HG03103 (cell line): ENCODE results near the gene SMIM28.

Experiments
- ATAC-seq: cut with Tn5 transposase; IDR thresholded peaks from one replicate; pipeline ENCODE4 v1.9.1; 2021; ENCODE audit warnings: low read depth; ENCODE audit not compliant: unreplicated experiment

Gene SMIM28

DNA sequence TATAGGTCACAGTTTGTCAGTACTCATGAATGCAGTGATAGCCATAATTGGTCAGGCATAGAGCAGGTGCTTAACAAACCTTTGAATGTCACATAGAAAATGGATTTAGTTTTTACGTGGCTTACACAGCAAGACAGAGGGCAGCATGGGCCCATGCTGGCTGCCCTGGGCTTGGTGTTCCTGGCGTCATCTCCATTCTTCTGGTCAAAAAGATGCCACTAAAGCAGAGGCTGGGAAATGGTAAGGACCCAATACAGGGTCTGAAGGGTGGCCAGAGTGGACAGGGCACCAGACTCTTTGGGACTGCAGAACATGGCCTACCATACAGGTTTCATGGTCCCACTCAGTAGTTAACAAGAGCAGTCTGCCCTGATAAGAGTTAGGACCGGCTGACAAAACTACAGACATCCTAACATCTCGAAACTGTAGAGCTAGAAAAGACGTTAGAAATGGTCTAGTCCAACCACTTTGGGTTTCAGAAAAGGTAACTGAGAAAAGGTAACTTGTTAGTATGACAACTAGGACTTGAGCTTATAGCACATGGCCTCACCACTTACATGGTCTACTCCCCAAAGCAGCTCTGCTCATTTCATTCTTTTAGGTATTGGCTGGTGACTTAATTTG, 48.9 kb downstream of the SMIM28 start:
- ATAC-seq, result no peak

DNA sequence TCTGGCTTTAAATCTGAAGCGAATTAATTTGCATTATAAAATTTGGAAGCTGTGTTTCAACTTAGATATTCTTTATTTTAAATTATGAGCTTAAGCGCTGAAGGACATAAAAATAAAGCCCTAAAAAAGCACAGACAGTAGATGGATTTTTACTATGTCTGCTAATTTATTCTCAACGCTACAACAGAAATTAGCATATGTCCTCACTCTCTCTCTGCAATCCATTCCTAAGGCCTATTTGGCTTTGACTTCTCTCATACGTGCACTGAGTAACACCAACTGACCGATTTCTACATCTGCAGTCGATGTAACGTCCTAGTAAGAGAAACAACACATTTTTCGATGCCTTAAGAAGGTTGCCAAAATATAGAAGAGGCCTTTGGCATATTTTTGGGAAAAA, 50.0 kb downstream of the SMIM28 start:
- no peak for ATAC-seq

DNA sequence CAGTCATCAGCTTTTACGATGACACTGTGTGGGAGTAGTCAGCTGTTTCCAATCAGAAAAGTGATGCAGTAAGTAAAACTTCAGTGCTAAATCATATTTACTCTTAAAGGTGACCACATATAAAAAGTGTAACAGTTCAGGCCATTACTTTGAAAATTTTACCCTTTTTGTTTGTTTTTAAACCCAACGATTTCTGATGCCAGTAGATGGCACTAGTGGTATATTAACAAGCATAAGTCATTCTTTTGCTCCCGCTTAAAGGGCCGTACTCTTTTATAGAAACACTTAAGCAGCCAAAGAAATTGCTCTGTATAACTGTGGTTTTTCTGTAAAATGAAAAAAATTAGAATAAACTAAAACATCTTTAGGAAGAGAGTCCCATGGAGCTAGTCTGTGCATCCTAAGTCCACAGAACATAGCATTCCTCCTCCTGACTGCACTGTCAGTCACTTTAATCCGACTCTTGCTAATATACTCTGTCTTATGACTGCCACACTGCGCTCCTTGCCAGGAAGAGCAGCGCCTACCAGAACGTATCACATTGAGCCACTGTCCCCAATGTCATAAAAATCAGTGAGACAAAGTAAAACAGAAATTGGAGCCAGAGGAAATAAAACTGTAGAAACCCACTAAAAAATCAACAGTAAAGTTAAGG, 51.4 kb downstream of the SMIM28 start:
- ATAC-seq, result no peak

DNA sequence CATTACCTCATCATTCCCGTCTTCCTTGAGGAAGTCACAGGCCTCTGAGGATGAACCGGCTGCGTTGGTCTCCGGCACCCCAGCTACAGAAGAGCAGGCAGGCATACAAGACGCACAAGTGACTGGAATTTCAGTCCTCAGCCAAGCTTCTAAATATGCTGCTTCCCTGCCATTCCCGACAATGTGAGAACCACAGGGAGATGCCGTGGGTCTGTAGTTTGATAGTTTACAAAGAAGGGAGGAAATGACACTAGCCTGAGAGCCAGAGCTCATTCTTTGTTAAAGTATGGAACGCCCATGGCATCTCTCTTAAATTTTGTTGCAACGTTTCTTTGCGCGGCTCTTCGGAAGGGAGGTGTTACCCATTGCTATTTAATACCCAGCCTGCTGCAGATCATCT, 52.1 kb downstream of the SMIM28 start:
- no peak for ATAC-seq

DNA sequence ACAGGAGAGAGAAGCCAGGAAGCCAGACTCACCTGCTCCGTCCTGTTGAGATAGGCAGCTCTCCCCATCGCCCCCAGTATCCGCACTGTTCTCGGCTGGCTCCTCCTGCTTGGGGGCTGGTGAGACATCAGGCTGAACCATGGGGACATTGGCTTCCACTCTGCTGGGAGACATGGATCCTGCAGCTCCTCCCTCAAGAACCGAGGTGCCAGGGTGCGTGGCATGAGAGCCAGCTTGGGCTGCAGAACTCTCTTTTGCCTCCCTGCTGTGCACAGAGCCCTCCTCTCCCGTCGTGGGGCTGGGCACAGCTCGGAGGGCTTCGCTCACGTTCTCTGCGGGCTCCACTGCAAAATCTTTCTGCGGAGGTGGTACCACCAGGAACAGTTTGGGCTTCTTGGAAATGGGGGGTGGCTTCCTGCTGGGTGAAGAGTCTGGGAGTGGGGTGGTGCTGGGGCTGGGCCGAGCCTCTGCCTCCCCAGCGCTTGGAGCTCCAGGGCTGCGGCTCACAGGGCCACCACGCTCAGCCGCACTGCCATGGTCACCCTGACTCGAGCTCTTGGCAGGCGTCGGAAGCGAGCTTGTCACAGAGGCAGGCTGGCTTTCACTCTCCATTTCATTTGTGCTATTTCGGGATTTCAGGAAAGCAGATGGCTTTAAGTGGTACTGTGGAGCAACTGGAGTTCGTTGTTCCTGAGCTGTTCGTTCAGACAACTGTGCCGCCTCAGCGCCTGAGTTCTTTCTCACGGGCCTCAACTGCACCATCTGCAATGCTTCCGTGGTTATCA, 52.8 kb downstream of the SMIM28 start:
- no peak for ATAC-seq

DNA sequence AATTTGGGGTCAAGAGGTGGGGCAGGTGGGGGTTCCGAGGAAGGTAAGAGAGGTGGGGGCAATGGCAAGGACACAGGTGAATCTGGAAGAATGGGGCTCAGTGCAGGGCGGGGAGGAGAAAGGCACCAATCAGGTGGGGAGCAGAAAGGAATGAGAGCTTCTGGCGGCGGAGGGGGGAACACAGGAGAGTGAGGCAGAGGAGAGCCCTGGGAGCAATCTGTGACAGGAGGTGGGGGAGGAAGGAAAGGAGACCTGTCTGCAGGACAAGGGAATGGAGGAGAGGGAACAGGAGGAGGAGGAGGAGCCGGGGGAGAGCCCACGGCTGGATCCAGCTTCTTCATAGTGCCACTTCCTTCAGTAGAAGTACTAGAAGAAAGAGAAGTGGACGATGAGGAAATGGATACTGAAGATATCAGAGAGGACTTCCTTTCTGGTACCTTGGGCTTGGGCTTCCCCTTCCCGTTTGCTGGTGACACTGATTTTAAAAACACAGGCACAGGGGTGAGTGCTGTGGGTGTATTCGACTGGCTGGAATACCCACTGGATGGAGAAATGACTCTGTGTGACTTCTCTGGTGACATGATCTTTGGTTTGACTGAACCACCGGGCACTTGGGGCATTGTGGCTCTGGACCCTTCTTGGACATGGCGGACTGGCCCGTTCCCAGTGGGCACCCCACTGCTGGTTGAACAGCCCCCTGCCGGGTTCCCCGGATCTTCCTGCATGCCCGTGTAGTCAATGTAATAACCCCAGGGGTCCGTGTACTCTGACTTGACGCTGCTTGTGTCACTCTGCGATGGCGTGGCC, 53.8 kb downstream of the SMIM28 start:
- no peak for ATAC-seq

DNA sequence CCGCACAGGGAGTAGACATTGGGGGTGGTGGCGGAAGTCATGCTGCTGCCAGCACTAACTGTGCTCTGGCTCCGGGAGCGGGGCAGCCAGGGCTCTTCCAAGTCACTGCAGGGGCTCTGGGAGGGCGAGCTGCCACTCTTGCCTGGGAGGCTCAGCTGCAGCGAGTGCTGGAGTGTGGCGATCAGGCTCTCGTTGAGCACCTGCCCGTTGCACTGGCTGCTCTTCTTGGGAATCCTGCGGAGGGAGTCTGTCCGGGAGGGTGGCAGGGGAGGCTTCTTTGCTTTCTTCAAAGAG, 54.3 kb downstream of the SMIM28 start:
- no peak for ATAC-seq
